Activated naive CD4-positive, alpha-beta T cell treated with anti-CD3 and anti-CD28 coated beads, Interleukin-2, amount 50 U/mL, for 24 hours (primary cell): Measurements from ENCODE around the gene COL4A1.

ENCODE experiments used
- H3K27ac Mint-ChIP-seq: one replicate; pipeline ENCODE4 v1.8.0; 2021; ENCODE audit warnings: mild to moderate bottlenecking, mixed read lengths
- H3K27me3 Mint-ChIP-seq: one replicate; pipeline ENCODE4 v1.8.0; 2021; ENCODE audit warnings: mixed read lengths
- H3K36me3 Mint-ChIP-seq: one replicate; pipeline ENCODE4 v1.8.0; 2021; ENCODE audit warnings: mixed read lengths
- H3K4me1 Mint-ChIP-seq: one replicate; pipeline ENCODE4 v1.8.0; 2021; ENCODE audit warnings: mixed read lengths
- H3K4me3 Mint-ChIP-seq: one replicate; pipeline ENCODE4 v1.8.0; 2021; ENCODE audit warnings: mild to moderate bottlenecking, mixed read lengths
- H3K9me3 Mint-ChIP-seq: one replicate; pipeline ENCODE4 v1.8.0; 2021; ENCODE audit warnings: mixed read lengths

COL4A1 gene

GRCh38 chr13:110258876-110259631 is 47.9 kb downstream of the COL4A1 start:
- Mint-ChIP-seq H3K4me3 (no peak overlapping the region), H3K27me3 (peaks cover 11% of the 10 kb centered on the region), H3K4me1 (no peaks in the 10 kb centered on the region), H3K27ac (no peak overlapping the region), H3K36me3 (no peaks in the 10 kb centered on the region), H3K9me3 (peaks cover 6% of the 10 kb centered on the region)

- H3K4me1 Mint-ChIP-seq, result no peaks in the 10 kb centered on the region
- H3K27me3 Mint-ChIP-seq, result peaks cover 10% of the 10 kb centered on the region
- peaks cover 6% of the 10 kb centered on the region for H3K9me3 Mint-ChIP-seq
- H3K36me3 Mint-ChIP-seq, result no peaks in the 10 kb centered on the region
- no peak overlapping the region for H3K27ac Mint-ChIP-seq
- H3K4me3 Mint-ChIP-seq, result no peak overlapping the region
Measured at GRCh38 chr13:110257408-110257807, 49.5 kb downstream of the COL4A1 start.

- Mint-ChIP-seq H3K4me1 (no peaks in the 10 kb centered on the region), H3K9me3 (peaks cover 6% of the 10 kb centered on the region), H3K36me3 (no peaks in the 10 kb centered on the region), H3K27me3 (peaks cover 5% of the 10 kb centered on the region), H3K27ac (peak overlapping the region; percentile 42), H3K4me3 (no peak overlapping the region)
Measured at GRCh38 chr13:110256126-110256905, 50.6 kb downstream of the COL4A1 start.

DNA sequence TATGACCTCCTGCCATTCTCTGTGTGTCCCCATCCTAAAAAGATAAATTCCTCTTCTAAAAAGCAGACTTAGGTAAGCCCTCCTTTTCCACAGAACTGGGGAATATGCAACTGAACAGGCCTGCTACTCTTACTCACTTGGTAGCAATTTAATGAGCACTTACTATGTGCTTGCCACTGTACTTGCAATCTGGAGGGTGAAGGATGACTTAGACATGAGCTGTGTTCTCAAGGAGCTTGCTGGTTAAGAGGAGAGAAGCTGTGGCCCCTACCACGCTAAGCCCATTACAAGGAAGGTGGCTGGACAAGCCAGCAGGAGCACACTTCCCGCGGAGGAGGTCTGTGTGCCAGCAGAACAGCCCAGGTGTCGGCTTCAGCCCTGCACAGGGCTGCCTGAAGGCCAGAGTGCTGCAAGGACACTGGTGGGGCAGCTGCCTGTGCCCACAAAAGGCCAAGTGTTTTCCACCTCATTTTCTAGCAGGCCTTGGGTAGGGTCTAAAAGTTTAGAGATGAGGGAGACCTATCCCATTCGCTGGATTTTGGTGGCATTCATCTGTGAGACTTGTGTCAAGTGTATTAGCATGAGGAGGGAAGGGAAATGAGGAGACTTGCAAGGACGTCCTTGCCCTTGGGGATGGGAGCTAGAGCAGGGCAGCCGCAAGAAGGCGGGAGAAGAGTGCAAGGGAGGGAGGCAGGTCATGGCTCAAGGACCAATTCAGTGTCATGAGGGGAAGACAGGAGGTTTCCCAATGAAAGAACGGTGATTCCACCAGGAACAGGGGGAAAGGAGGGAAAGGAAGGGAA is 52.0 kb downstream of the COL4A1 start:
- H3K27ac Mint-ChIP-seq, result peak overlapping the region; percentile 73

GRCh38 chr13:110254151-110254679 is 52.7 kb downstream of the COL4A1 start:
- H3K4me3 Mint-ChIP-seq, result no peak overlapping the region
- no peaks in the 10 kb centered on the region for H3K4me1 Mint-ChIP-seq
- H3K9me3 Mint-ChIP-seq, result peaks cover 6% of the 10 kb centered on the region
- no peaks in the 10 kb centered on the region for H3K36me3 Mint-ChIP-seq
- H3K27me3 Mint-ChIP-seq, result peaks cover 1% of the 10 kb centered on the region
- H3K27ac Mint-ChIP-seq, result no peak overlapping the region

More for the DNA sequence above, 52.0 kb downstream of the COL4A1 start:
- Mint-ChIP-seq H3K36me3 (no peaks in the 10 kb centered on the region), H3K27me3 (peaks cover 2% of the 10 kb centered on the region), H3K4me1 (no peaks in the 10 kb centered on the region), H3K4me3 (no peak overlapping the region), H3K9me3 (peaks cover 6% of the 10 kb centered on the region)

DNA sequence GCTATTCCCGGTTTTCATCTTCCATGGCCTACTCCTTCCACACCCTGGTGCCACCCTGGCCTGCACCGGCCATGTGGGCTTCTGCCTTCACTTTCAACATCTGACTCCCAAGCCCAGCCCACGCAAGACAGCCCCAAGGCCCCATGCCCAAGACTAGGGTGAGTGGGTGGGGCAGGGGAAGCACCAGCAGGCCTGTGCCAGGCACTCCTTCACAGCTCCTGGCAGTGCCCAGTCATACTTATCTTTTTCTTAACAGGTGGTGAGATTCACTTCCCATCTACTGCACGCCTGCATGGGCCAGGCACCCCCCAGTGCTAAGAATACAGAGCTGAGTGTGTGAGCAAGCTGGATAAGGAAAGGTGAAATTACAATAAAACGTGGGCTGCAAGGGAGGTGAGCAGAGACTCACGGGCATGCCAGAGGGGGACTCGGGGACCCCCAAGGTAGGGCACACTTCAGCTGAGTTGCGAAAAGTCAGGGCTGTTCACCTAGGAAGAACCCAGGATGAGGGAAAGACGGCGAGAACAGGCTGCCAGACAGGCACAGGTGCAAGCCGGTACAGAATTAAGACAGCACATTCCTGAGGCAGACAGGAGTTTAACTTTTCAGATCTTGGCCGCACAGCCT is 55.7 kb downstream of the COL4A1 start:
- peaks cover 6% of the 10 kb centered on the region for H3K9me3 Mint-ChIP-seq
- no peaks in the 10 kb centered on the region for H3K36me3 Mint-ChIP-seq
- no peaks in the 10 kb centered on the region for H3K4me1 Mint-ChIP-seq
- H3K27ac Mint-ChIP-seq, result no peak overlapping the region
- no peak overlapping the region for H3K4me3 Mint-ChIP-seq
- peaks cover 5% of the 10 kb centered on the region for H3K27me3 Mint-ChIP-seq

- peaks cover 5% of the 10 kb centered on the region for H3K27me3 Mint-ChIP-seq
- H3K9me3 Mint-ChIP-seq, result peaks cover 6% of the 10 kb centered on the region
- H3K36me3 Mint-ChIP-seq, result no peaks in the 10 kb centered on the region
- H3K27ac Mint-ChIP-seq, result no peak overlapping the region
- H3K4me1 Mint-ChIP-seq, result no peaks in the 10 kb centered on the region
- no peak overlapping the region for H3K4me3 Mint-ChIP-seq
Measured at GRCh38 chr13:110250258-110250891, 56.6 kb downstream of the COL4A1 start.

GRCh38 chr13:110249326-110249725 is 57.6 kb downstream of the COL4A1 start:
- no peaks in the 10 kb centered on the region for H3K4me1 Mint-ChIP-seq
- H3K27ac Mint-ChIP-seq, result no peak overlapping the region
- H3K4me3 Mint-ChIP-seq, result no peak overlapping the region
- H3K27me3 Mint-ChIP-seq, result peaks cover 5% of the 10 kb centered on the region
- no peaks in the 10 kb centered on the region for H3K9me3 Mint-ChIP-seq
- H3K36me3 Mint-ChIP-seq, result no peaks in the 10 kb centered on the region

GRCh38 chr13:110248449-110249143 is 58.4 kb downstream of the COL4A1 start:
- Mint-ChIP-seq H3K4me3 (no peak overlapping the region), H3K4me1 (no peaks in the 10 kb centered on the region), H3K27ac (no peak overlapping the region), H3K36me3 (no peaks in the 10 kb centered on the region), H3K27me3 (peaks cover 9% of the 10 kb centered on the region), H3K9me3 (no peaks in the 10 kb centered on the region)

DNA sequence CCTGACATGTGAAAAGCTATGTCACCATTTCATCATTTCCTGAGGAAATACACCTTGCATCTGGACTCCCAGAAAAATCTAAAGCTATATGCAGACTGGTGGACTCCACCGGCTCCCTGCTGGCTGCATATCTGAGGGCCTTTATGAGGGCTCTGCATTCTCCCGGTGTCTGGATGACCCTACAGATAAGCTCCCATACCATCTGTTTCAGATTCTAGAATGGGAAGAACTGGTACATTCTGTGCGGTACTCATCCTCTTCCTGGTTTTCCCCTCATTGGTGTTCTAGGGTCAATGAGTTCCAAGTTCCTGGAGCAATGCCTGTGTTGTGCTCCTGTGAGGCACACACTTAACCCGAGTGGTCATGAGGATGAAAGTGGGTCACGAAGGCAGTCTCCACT is 60.4 kb downstream of the COL4A1 start:
- Mint-ChIP-seq H3K4me3 (no peak overlapping the region), H3K4me1 (no peaks in the 10 kb centered on the region), H3K36me3 (no peaks in the 10 kb centered on the region), H3K27ac (no peak overlapping the region), H3K9me3 (no peaks in the 10 kb centered on the region), H3K27me3 (peaks cover 12% of the 10 kb centered on the region)

GRCh38 chr13:110245416-110245899 is 61.5 kb downstream of the COL4A1 start:
- no peaks in the 10 kb centered on the region for H3K9me3 Mint-ChIP-seq
- no peaks in the 10 kb centered on the region for H3K36me3 Mint-ChIP-seq
- H3K27ac Mint-ChIP-seq, result no peak overlapping the region
- peaks cover 14% of the 10 kb centered on the region for H3K27me3 Mint-ChIP-seq
- no peak overlapping the region for H3K4me3 Mint-ChIP-seq
- H3K4me1 Mint-ChIP-seq, result no peaks in the 10 kb centered on the region

GRCh38 chr13:110244976-110245375 is 62.0 kb downstream of the COL4A1 start:
- no peak overlapping the region for H3K4me3 Mint-ChIP-seq
- no peaks in the 10 kb centered on the region for H3K9me3 Mint-ChIP-seq
- H3K27ac Mint-ChIP-seq, result no peak overlapping the region
- peaks cover 14% of the 10 kb centered on the region for H3K27me3 Mint-ChIP-seq
- no peaks in the 10 kb centered on the region for H3K4me1 Mint-ChIP-seq
- H3K36me3 Mint-ChIP-seq, result no peaks in the 10 kb centered on the region

DNA sequence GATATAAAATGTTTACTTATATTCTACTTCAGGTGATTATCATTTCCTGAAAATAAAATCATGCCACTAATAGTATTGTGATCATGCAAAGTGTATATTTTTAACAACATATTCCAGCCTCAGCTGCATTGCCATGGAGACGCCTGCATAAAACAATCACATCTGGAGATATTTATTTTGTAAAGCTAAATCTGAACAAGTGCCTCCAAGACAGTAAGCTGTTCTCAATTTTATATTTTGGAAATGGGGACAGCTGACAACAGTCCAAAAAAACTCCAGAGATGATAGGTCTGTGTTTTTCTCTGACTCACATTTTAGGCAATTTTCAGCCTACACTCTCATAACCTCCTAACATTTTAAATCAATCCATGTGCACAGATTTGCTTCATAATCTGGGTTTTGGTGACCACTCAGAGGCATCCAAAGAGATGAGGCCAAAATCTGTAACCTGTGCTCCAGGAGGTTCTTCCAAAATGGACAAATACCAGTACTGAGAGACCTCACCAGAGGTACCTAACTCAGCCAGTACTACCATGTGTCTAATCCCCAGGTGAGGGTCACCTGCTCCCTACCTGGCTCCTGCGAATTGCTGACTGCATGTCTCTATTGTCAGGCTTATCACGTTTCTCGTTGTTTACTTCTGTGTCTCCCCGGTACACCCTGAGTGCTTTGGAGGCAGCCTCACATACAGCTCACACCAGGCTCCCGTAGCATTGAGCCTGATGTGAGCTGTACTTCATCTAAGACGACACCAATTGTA is 62.7 kb downstream of the COL4A1 start:
- Mint-ChIP-seq H3K4me1 (no peaks in the 10 kb centered on the region), H3K27ac (no peak overlapping the region), H3K9me3 (no peaks in the 10 kb centered on the region), H3K4me3 (no peak overlapping the region), H3K36me3 (no peaks in the 10 kb centered on the region), H3K27me3 (peaks cover 16% of the 10 kb centered on the region)

GRCh38 chr13:110242615-110243014 is 64.3 kb downstream of the COL4A1 start:
- Mint-ChIP-seq H3K27ac (no peak overlapping the region), H3K9me3 (no peaks in the 10 kb centered on the region), H3K4me1 (no peaks in the 10 kb centered on the region), H3K4me3 (no peak overlapping the region), H3K36me3 (no peaks in the 10 kb centered on the region), H3K27me3 (peaks cover 12% of the 10 kb centered on the region)
